Right ventricle myocardium superior (tissue), 1 donor: ENCODE results near the gene GALNTL6. TPM values are rescaled to one million over a fixed set of nuclear protein-coding genes. Genes with fewer than 3 reads are reported as not detected.
"Not testable (repeated sequence)": the region's sequence is repeated elsewhere in the genome, so short reads cannot be mapped to it uniquely, and the experiment has no call there.

Experiments
- ATAC-seq: fragments of 200-7000 bp; cut with Tn5 transposase; one replicate; pipeline ENCODE4 v1.9.1; 2020; ENCODE audit warnings: mild to moderate bottlenecking; ENCODE audit not compliant: poor library complexity
- DNase-seq: peaks from one replicate; pipeline ENCODE4 v3.0.0-alpha.2; 2020
- intact Hi-C: fragments of 100-400 bp; cut with DNase I; formaldehyde crosslinking; loops from one replicate; pipeline ENCODE4 v1.11.2; 2022
- total RNA-seq: library from RNA; stranded (reverse); fragmentation: NEBNext Ultra II Directional; extraction: Animal tissue kit (Norgen Biotek cat#: 25700); gene quantifications from one replicate; pipeline ENCODE4 v1.2.1, GENCODE V29; 2021
- donor health status: DM: no; HTN: yes; CAD: no; lungs with severe emphysema.

Gene GALNTL6
- total RNA-seq, 1 donor from 2014 or later = not detected

- ATAC-seq (no peak), DNase-seq (no peak)
- intact Hi-C loops = no loop called here
Observed at GRCh38 chr4:172727631-172728030, 914.4 kb downstream of the GALNTL6 start.

- DNase-seq, ATAC-seq, intact Hi-C loops: not testable (repeated sequence)
Observed at GRCh38 chr4:172733645-172734044, 920.4 kb downstream of the GALNTL6 start.

GRCh38 chr4:172734555-172734954, 921.4 kb downstream of the GALNTL6 start:
- no peak for ATAC-seq
- intact Hi-C loops = no loop called here
- no peak for DNase-seq

GRCh38 chr4:172736046-172736445, 922.8 kb downstream of the GALNTL6 start:
- ATAC-seq (no peak), DNase-seq (no peak)
- intact Hi-C loops = no loop called here

- intact Hi-C loops = no loop called here
- ATAC-seq (no peak), DNase-seq (no peak)
Observed at GRCh38 chr4:172740434-172740833, 927.2 kb downstream of the GALNTL6 start.

DNA sequence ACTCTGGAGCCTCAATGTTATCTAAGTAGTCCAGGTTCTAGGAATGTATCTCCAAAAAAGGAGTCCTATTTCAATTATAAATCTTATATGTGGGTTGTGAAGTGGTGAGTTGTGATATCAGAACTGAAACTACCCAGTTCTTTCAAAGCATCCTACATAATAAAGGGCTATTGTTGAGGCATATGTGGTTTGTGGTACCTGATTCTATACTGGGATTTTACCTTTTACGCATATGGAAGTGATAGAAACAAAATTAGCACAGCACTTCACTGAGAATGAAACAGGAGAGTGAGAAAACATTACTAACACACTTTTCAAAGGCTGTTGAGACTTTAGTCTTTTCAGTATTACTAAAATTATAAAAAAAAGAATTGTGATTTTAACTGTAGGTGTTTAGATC, 937.7 kb downstream of the GALNTL6 start:
- intact Hi-C loops = no loop called here
- DNase-seq (no peak), ATAC-seq (no peak)

GRCh38 chr4:172751550-172751949, 938.3 kb downstream of the GALNTL6 start:
- ATAC-seq = no peak
- no peak for DNase-seq
- intact Hi-C loops = no loop called here

- ATAC-seq = no peak
- no peak for DNase-seq
- intact Hi-C loops = no loop called here
Observed at GRCh38 chr4:172758586-172759340, 945.6 kb downstream of the GALNTL6 start.

- ATAC-seq = no peak
- intact Hi-C loops = no loop called here
- no peak for DNase-seq
Observed at GRCh38 chr4:172760512-172760911, 947.3 kb downstream of the GALNTL6 start.

GRCh38 chr4:172762895-172763294, 949.7 kb downstream of the GALNTL6 start:
- intact Hi-C loops = no loop called here
- ATAC-seq (no peak), DNase-seq (no peak)

GRCh38 chr4:172770787-172771186, 957.6 kb downstream of the GALNTL6 start:
- DNase-seq (no peak), ATAC-seq (no peak)
- intact Hi-C loops = no loop called here

DNA sequence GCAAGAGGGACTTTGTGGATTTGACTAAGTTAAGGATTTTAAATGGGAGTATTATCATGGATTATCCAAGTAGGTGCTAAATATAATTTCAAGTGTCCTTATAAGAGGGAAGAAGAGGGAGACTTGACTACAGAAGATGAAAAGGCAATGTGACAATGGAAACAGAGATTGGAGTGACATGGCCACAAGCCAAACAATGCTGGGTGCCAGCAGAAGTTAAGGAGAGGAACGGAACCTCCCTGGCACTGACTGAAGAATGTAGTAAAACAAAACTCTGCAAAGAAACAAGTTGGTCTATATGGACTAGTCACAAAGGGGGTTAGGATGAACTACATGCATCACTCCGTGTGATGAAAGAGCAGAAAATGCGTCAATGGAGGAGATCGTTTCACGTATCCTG, 959.6 kb downstream of the GALNTL6 start:
- intact Hi-C loops = no loop called here
- no peak for ATAC-seq
- DNase-seq = no peak

DNA sequence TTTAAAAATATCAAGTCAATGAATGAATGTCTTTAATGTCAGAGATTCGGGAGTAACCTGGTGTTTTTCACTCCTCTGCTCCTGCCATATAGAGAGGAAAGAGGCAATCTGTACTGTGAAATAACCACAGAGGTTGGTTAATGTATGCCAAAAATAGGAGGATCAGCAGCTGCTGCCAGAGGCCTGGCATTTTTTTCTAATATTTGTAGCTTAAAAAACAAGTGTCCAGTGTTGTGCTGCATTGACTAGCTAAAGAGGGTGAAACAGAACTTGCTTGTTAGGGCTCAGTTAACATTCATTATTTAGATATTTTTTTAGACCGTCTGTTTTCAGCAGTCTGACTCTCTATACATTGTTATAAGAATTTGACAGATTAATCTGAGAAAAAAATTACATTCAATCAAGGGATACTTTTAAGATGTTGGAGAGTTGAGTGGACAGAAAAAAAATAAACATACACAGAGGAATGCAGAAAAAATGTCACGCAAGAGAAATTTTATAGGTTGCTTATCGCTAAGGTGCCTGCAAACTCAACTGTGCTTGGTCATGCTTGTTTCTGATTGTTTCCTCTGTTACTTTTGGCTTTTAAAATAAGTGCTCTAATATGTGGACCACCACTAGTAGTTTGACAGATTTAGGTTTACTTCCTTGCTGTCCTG, 963.1 kb downstream of the GALNTL6 start:
- intact Hi-C loops = no loop called here
- no peak for DNase-seq
- ATAC-seq = no peak

DNA sequence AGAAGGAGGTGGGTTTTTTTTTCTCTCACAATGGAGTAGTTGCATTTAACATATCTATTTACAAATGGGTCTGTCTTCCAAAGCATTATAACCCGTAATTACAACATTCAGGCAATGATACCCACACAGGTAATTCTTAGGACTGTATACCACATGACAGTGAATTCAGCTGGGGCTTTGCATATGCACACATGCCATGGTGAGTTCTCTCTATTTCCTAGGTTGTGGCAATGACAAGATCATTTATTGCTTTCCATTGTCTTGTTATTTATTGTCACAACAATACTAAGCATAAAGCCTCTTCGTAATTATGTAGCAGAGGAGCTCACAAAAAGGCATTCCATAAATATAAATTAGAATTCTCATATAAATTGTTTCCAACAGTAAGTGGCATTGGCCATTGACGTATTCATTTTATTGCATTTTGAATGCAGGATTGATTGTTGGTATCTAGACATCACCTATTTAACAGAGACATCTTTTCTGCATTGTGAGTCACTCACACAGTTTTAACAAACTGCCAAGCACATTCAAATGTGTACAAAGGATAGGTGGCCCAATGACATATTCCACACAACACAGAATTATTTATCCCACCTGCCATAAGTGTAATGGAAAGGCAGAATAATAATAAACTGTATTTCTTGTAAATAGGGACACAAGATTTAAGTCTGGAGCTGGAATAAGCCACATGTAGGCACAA, 964.7 kb downstream of the GALNTL6 start:
- intact Hi-C loops = no loop called here
- DNase-seq (no peak), ATAC-seq (no peak)

DNA sequence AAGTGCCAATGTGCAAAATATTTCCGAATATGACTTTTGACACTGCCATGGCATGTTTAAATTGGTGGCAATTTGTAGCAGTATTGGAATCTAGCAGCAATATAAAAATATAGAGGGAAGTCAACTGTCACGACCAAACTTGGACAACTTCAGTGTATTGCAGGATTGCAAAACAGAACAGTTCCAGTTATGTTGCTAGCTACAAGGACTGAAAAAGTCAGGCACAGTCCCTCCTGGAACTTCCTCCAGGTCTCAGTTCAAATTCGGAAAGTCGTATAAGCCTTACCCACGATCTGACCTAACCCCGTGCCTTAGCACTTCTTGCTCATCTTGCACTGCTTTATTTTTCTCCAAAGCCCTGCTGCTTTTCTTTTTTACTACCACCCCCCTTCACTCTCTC, 965.4 kb downstream of the GALNTL6 start:
- intact Hi-C loops = no loop called here
- ATAC-seq (no peak), DNase-seq (no peak)

- no peak for ATAC-seq
- intact Hi-C loops = no loop called here
- no peak for DNase-seq
Observed at GRCh38 chr4:172780566-172781081, 967.4 kb downstream of the GALNTL6 start.

DNA sequence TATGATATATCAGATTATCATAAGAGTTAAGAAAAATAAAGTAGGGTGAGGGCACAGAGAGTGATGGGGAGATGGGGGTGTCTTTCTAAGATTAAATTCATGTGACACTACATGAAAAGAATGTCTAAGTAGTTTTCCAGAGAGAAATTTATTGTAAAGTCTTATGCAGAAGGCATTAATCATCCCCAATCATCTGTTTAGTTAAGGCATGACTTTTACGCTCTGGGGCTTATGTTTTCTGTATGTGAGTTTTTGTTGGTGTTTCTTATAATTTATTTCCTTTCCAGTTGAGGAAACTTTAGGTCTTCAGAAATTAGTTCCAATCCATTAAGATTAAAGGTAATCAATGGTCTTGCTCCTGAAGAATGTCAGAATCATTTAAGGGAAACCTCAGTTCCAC, 972.4 kb downstream of the GALNTL6 start:
- DNase-seq (no peak), ATAC-seq (no peak)
- intact Hi-C loops = no loop called here

- intact Hi-C loops = no loop called here
- peak; percentile 56 for DNase-seq
- no peak for ATAC-seq
Observed at GRCh38 chr4:172786039-172786792, 973.0 kb downstream of the GALNTL6 start.

DNA sequence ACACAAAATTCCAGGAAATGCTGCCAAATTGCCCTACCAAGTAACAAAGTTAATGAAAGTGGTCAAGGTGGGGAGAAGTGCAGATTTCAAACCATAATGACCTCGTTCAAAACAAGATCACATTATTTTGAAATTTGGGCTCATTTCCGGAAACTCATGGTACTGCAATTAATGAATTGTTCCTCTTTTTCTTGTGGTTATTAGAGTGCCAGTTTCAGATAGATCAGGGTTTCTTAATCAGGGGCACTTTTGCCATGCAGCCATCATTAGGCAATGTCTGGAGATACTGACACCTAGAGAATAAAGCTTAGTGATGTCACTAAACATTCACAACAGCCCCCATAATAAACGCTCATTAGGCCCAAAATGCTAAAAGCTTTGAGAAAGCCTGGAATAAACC, 973.9 kb downstream of the GALNTL6 start:
- intact Hi-C loops = no loop called here
- DNase-seq (no peak), ATAC-seq (no peak)
